Smooth muscle cell of the pulmonary artery (primary cell): ENCODE data around the gene CAV3. TPM values are rescaled to one million over a fixed set of nuclear protein-coding genes. Genes with fewer than 3 reads are reported as not detected.

Experiments used
- total RNA-seq: library from RNA; depleted of rRNA; stranded (reverse); fragments of >200 nt; gene quantifications from 2 replicates; pipeline ENCODE4 v1.2.3, GENCODE V29; 2014

CAV3 gene
- not detected in 2 replicates for total RNA-seq

GRCh38 chr3:8733332-8734094, at the start of gene CAV3:
CAV3 (plus strand) TSS chr3:8733802; CDS start chr3:8733877, 75 bp downstream.

GRCh38 chr3:8769088-8769822, 35.7 kb downstream of the CAV3 start, which contains the start of gene OXTR:
OXTR (minus strand) TSS chr3:8769613; CDS start chr3:8768187, 1,426 bp downstream.

Other genes with a start within 250 kb of the CAV3 start
- 49.8 and 81.3 TPM in 2 replicates for gene LMCD1, start 232.0 kb upstream of the CAV3 start, total RNA-seq
- not detected in 2 replicates for gene SSUH2, start 89.0 kb upstream of the CAV3 start, total RNA-seq
- gene OXTR, start 35.8 kb downstream of the CAV3 start, total RNA-seq = 18.5 and 30.7 TPM in 2 replicates
- gene RAD18, start 229.7 kb downstream of the CAV3 start, total RNA-seq = 6.8 and 11.0 TPM in 2 replicates